Uterus (tissue), 2 donors: ENCODE data around the gene GATM.

Experiments used
- POLR2A ChIP-seq, 2 donors: fragments of 450-650 bp; IDR thresholded peaks; one replicate each; pipeline ENCODE4 v1.6.1; 2016; ENCODE audit warnings: antibody characterized with exemption in 2 of 2, mild to moderate bottlenecking in 1 of 2, moderate library complexity in 1 of 2
- TF ChIP-seq, protein P1 (sequence below), 4 experiments: fragments of 200-600 bp in 2 of 4; fragments of 450-650 bp in 2 of 4; sonication (generic) in 2 of 4; IDR thresholded peaks; one replicate each; pipeline ENCODE4 v1.5.1; 2016 to 2019; ENCODE audit warnings: antibody characterized with exemption in 4 of 4, mild to moderate bottlenecking in 2 of 4, moderate library complexity in 1 of 4

DNA sequence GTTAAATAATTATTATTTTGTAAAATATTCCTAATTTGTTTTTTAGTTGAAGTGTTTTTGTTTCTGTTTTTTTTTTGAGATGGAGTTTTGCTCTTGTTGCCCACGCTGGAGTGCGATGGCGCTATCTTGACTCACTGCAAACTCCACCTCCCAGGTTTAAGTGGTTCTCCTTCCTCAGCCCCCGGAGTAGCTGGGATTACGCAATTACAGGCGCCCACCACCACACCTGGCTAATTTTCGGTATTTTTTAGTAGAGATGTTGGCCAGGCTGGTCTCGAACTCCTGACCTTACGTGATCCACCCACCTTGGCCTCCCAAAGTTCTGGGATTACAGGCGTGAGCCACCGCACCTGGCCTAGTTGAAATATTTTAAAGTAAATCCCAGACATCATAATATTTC is 48.7 kb upstream of the GATM start:
- TF ChIP-seq POLR2A (IDR thresholded peaks at IDR 0.05), result no peak
- TF ChIP-seq, protein P1, sequence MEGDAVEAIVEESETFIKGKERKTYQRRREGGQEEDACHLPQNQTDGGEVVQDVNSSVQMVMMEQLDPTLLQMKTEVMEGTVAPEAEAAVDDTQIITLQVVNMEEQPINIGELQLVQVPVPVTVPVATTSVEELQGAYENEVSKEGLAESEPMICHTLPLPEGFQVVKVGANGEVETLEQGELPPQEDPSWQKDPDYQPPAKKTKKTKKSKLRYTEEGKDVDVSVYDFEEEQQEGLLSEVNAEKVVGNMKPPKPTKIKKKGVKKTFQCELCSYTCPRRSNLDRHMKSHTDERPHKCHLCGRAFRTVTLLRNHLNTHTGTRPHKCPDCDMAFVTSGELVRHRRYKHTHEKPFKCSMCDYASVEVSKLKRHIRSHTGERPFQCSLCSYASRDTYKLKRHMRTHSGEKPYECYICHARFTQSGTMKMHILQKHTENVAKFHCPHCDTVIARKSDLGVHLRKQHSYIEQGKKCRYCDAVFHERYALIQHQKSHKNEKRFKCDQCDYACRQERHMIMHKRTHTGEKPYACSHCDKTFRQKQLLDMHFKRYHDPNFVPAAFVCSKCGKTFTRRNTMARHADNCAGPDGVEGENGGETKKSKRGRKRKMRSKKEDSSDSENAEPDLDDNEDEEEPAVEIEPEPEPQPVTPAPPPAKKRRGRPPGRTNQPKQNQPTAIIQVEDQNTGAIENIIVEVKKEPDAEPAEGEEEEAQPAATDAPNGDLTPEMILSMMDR (IDR thresholded peaks at IDR 0.05), result no peak
